Measurements from ENCODE around the gene LRRC1.

DNA sequence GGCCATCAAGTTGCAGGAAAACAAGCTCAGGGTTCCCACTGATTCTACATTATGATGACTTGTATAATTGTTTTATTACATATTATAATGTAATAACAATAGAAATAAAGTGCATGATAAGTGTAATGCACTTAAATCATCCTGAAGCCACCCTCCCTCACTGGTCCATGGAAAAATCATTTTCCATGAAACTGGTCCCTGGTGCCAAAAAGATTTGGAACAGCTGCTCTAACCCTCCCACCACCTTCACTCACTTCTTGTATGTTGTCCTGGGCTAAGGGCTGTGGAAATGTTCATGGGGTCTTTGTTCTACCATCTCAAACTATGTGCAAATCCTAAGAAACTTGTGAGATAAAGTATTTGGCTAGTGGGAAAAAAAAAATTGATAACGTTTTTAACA lies 133.8 kb downstream of the LRRC1 start:
- TF ChIP-seq POLR2A (IDR thresholded peaks at IDR 0.05; ENCODE audit: low read depth) (no peak), POLR2AphosphoS5 (IDR thresholded peaks at IDR 0.05) (no peak)

Data from esophagus muscularis mucosa (tissue), 2 donors.